UCSD-AML1 (cell line): Measurements from ENCODE around the gene STARD8.
"Not testable (repeated sequence)": the region's sequence is repeated elsewhere in the genome, so short reads cannot be mapped to it uniquely, and the experiment has no call there.

Experiments used
- DNase-seq: peaks from one replicate; lab custom pipeline; 2025; ENCODE audit not compliant: unreplicated experiment; lab: John Stamatoyannopoulos, UW

Gene STARD8

DNA sequence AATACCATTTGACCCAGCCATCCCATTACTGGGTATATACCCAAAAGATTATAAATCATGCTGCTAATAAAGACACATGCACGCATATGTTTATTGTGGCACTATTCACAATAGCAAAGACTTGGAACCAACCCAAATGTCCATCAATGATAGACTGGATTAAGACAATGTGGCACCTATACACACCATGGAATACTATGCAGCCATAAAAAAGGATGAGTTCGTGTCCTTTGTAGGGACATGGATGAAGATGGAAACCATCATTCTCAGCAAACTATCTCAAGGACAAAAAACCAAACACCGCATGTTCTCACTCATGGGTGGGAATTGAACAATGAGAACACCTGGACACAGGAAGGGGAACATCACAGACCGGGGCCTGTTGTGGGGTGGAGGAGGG, 9.0 kb downstream of the STARD8 start:
- DNase-seq, result not testable (repeated sequence)

DNA sequence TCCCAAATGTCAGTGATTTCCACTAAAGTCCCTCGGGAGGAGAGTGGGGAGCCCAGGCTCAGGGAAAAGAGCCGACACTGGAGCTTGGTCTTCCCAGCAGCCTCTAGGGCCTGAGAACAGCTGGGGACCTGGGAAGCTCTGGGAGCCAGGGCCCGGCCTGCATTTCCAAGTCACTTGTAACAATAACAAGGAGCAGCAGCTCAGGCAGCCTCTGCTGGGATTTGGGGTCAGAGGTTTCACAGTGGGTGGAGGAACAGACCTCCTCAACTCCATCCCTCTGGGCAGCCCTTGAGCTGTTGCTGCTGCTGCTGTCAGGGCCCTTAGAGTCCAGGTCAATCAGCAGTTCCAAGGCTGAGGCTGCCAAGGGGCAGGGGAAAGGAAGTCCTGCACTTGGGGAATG, 11.1 kb downstream of the STARD8 start:
- no peak for DNase-seq

DNA sequence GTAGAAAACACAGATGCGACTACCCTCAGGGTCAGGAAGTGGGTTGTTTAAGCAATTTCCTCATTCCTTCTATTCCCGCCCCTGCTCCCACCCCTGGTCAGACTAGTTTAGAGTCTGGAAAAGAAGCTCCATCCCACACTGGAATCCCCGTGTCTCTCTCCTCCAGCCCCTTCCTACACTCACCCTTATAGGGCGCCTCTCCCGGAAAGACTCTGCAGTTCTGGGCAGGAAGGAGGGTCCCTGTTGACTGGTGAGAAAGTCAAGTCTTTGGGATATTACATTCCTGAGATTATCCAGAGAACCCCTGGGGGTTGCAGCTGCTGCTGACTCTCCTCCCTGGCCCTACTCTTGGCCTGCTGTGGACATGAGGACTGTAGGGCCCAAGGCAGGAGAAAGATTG, 11.9 kb downstream of the STARD8 start:
- no peak for DNase-seq

DNA sequence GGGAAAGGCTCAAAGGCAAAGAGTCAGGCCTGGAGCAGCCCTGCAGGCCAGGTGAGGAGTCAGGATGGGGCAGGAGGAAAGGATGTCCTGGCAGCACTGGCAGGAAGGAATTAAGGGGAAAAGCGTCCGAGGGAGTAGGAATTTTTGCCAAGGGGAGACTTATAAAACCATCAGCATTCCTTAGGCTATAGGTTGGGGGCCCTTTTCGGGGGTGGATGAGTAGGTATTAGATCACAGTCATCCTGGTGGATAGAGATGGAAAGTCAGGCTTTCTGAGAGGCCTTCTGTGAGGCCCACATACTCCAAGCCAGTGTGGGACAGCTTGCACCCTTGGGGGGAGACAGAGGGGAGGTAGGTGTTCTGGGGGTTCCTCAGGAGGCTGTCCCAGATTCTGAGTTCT, 12.3 kb downstream of the STARD8 start:
- DNase-seq, result no peak

DNA sequence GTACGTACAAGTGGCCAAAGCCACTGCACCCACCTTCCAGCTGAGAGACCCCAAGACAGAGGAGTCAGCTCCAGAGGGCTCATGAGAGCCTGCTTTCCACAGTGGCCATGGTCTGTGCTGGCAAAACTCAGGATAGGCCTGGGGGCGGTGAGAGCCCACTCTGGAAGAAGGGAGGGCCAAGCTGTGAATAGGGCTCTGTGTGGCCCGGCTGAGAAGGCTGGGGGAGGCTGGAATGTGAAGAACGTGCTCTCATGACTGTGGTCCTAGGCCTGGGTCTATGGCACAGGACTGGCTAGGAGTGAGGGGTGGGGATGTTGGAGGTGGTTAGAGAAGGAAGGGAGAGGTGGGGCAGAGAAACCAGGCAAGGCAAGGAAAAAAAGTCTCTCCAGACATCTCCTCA, 13.3 kb downstream of the STARD8 start:
- no peak for DNase-seq

DNA sequence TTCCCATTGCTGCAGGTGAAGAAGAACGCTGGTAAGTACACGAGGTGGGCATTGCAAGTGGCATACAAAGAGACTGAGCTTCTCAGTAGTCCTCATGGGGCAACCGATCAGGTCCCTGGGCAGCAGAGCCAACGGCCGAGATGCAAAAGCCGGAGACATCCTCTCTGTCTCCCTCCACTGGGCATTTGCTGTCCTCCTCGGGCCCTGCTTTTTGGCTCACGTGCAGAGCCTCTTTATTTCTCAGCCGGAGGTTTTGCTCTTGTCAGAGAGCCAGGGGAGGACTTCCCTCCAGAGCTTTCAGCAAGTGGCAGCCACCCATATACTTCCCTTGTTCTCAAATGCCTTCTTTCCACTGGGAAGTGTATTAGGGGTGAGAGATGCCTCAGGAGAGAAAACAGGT, 18.0 kb downstream of the STARD8 start:
- no peak for DNase-seq

DNA sequence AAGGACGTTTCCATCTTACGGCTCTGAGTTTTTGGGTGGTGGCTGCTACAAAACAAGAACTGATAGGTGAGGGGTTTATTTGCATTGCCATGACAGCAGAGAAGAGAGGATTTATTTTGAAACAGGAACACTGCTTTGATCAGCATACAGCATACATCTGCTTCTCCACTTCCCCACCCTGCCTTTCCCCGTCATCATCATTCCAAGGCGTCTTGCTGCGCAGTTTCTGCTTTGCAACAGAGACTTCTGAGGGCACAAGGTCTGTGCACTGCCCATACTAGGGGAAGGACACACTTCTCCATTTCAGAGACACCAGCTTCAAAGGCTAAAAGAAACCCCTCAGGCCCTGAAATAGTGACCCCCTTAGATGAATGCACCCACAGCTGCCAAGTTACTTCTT, 19.1 kb downstream of the STARD8 start:
- no peak for DNase-seq

DNA sequence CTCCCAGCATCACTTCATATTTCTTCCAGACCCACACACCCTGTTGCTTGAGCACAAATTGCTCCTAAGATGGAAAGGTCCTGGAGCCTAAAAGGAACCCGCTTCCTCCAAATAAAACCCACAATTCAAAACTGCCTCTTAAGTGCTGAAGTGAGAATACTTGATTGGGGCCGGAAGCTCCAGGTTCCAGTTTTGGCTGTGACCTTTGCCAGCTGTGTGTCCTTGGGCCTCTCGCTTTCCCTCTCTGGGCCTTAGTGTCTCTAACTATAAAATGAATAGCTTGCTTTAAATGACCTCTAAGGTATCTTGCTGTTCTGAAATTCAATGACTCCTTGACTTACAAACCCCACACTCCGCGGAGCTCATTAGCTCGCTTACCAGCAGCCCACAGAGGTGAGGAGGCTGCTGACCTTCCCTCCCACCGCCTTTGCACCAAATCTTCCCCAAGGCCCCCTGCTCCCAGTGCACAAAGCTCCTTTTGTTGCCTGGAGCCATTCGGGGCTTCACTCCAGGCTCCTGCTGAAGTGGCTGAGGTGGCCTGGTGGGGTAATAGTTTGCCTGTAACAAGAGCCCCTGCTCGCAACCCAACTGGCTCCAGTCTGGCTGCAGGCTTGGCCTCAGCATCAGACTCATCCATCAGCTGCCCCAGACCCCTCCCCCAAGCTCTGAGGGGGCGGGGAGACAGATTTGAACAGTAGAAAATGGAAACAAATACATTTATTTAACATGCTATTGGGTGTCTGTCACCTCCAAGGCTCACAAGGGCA, 21.8 kb downstream of the STARD8 start:
- no peak for DNase-seq

DNA sequence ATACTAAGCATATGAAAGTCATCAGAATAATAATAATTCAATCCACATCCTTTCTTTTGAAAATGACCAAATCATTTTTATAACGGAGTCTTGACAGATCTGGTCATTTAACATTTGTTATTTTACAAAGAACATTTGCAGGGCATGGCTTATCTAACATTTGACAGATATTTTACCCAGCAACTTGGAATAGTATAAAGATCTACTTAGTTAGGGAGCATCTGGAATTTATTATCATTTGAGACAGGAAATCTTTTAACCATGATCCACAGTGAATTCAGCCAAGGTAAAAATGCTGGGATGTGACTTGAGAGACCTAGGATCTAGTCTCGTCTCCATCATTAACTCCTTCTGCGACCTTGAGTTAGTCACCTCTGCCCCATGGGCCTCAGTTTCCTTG, 22.4 kb downstream of the STARD8 start:
- DNase-seq, result no peak

- DNase-seq, result no peak
Observed at GRCh38 chrX:68671221-68671620, 23.8 kb downstream of the STARD8 start.

GRCh38 chrX:68672581-68673318, 25.3 kb downstream of the STARD8 start:
- DNase-seq, result no peak

- DNase-seq, result no peak
Observed at GRCh38 chrX:68675571-68675970, 28.1 kb downstream of the STARD8 start.

DNA sequence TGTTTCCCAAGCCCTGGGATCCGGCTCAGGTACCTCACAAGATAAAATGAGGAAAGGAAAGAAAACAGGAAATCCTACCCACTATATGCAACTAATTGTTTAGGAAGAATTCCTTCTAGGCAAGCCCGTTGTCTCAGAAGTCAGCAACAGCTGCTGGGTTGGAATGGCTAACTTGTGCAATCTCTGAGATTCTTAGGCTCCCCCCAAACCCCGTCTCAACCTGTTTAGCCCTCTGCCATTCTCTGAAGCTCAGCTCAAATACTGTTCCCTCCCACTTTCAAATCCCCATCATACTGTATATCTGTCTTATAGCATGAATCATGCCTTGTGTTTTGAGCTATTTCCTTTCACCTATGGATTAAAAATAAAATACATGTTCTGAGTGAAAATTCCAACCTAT, 28.9 kb downstream of the STARD8 start:
- DNase-seq, result no peak

DNA sequence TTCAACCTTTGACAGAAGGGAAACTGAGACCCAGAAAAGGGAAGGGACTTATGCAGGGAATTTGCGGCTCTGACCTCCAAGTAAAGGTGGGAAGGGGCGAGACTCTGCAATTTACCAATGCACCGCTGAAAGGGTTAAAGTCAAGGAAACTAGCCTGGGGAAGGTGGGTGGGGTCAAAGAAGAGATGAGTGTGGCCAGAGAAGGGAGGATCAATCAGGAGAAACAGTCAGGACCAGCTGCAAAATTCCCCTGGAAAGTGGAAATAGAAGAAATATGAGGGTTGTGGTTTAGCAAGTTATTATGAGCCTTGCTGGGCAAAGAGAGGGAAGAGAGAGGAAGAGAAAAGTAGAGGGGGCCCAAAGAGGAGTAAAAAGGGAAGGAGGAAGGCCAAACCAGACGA, 30.5 kb downstream of the STARD8 start:
- no peak for DNase-seq

- DNase-seq, result no peak
Observed at GRCh38 chrX:68681443-68681941, 34.0 kb downstream of the STARD8 start.

- no peak for DNase-seq
Observed at GRCh38 chrX:68682790-68683189, 35.3 kb downstream of the STARD8 start.

DNA sequence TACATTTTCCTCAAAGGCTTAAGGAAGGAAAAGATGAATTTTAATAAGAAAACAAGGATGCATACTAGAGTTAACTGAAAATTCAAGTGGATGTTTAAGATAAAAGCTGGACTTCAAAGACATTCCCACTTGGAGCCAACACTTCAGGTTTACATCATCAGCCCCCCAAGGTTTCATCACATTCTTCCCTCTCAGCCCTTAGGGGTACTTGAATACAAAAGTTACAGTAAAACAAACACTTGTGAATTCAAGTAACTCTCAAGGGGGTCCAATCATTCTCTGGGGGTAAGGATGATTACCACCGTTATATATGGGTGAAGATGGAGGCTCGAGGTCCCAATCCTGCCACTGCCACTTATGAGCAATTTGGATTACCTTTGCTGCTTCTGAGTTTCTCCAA, 36.1 kb downstream of the STARD8 start:
- no peak for DNase-seq

DNA sequence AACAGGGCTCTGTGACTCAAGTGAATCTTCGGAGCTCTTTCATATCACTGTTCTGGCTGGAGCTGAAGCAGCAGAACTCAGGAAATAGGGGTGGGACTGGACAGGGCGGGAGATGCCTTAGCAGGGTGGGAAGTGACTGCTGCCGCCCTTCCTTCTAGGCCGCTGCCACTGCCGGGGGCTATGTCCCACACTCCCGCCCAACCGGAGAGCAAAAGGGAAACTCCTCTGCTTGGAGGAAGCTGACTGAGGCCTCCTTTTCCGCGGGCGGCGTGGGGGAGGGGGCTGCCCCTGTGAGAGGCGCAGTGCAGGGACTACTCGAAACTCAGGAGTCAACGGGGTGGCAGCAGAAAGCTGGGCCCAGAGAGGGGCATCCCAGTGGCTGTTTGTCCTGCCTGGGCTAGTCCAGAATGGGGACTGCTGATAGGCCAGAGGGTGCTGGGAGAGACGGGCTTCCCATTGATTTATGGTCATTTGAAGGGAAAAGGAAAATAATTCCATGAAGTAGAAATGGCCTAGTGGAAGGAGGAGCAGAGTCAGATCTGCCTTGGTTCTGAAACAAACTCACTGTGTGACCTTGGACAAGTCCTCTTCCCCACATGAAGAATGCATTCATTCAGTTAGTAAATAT, 36.9 kb downstream of the STARD8 start:
- DNase-seq, result peak; percentile 88

- DNase-seq, result no peak
Observed at GRCh38 chrX:68684919-68685304, 37.4 kb downstream of the STARD8 start.

GRCh38 chrX:68685685-68686084, 38.2 kb downstream of the STARD8 start:
- peak; percentile 67 for DNase-seq

GRCh38 chrX:68686097-68686977, 38.9 kb downstream of the STARD8 start:
- DNase-seq, result peak; percentile 74
